DOHH2 (cell line): Measurements from ENCODE around the gene SHC3.

ENCODE experiments used
- H3F3A ChIP-seq: fragments of 200-600 bp; sonication (generic), shearing (Covaris generic); 2 replicates; pipeline ENCODE4 v1.6.0; 2016; ENCODE audit warnings: antibody characterized with exemption, mild to moderate bottlenecking; ENCODE audit not compliant: control insufficient read depth, insufficient read depth
- H3K27ac ChIP-seq: fragments of 200-600 bp; sonication (generic); 2 replicates; pipeline ENCODE4 v1.5.1; 2014; ENCODE audit warnings: low read depth, mild to moderate bottlenecking, low read length, moderate library complexity
- H3K27me3 ChIP-seq: fragments of 200-600 bp; sonication (generic); 2 replicates; pipeline ENCODE4 v1.6.1; 2014; ENCODE audit warnings: mild to moderate bottlenecking, low read length, mixed read lengths; ENCODE audit not compliant: control insufficient read depth
- H3K36me3 ChIP-seq: fragments of 200-600 bp; sonication (generic); 2 replicates; pipeline ENCODE4 v1.6.1; 2014; ENCODE audit warnings: mild to moderate bottlenecking, low read length, moderate library complexity, mixed read lengths; ENCODE audit not compliant: control insufficient read depth
- H3K4me1 ChIP-seq: fragments of 200-600 bp; sonication (generic); 2 replicates; pipeline ENCODE4 v1.6.1; 2014; ENCODE audit warnings: mild to moderate bottlenecking, low read length, mixed read lengths; ENCODE audit not compliant: control insufficient read depth
- H3K4me2 ChIP-seq: fragments of 200-600 bp; sonication (generic); 2 replicates; pipeline ENCODE4 v1.6.0; 2014; ENCODE audit warnings: mild to moderate bottlenecking, low read length, moderate library complexity
- H3K4me3 ChIP-seq: fragments of 200-600 bp; sonication (generic); 2 replicates; pipeline ENCODE4 v1.5.1; 2014; ENCODE audit warnings: mild to moderate bottlenecking, low read length, mixed read lengths
- H3K79me2 ChIP-seq: fragments of 200-600 bp; sonication (generic); 2 replicates; pipeline ENCODE4 v1.6.1; 2014; ENCODE audit warnings: mild to moderate bottlenecking, low read length, mixed read lengths; ENCODE audit not compliant: control insufficient read depth
- H3K9me2 ChIP-seq: fragments of 200-600 bp; sonication (generic); replicated peaks from 2 replicates; pipeline ENCODE4 v1.6.1; 2014; ENCODE audit warnings: mild to moderate bottlenecking, low read length, mixed read lengths; ENCODE audit not compliant: control insufficient read depth
- H3K9me3 ChIP-seq: fragments of 200-600 bp; sonication (generic); 2 replicates; pipeline ENCODE4 v1.6.1; 2014; ENCODE audit warnings: antibody characterized with exemption, low read length, mixed read lengths; ENCODE audit not compliant: control insufficient read depth, insufficient read depth
- H4K20me1 ChIP-seq: fragments of 200-600 bp; sonication (generic); 2 replicates; pipeline ENCODE4 v1.6.0; 2014; ENCODE audit warnings: low read depth, mild to moderate bottlenecking, antibody characterized with exemption, low read length, moderate library complexity; ENCODE audit not compliant: control insufficient read depth, insufficient read depth
- EZH2phosphoT487 ChIP-seq: fragments of 200-600 bp; sonication (generic); IDR thresholded peaks from 2 replicates; pipeline ENCODE4 v1.6.1; 2017; ENCODE audit warnings: borderline replicate concordance, mild to moderate bottlenecking, antibody characterized with exemption, low read length, moderate library complexity, mixed read lengths
- TF ChIP-seq, protein P1 (sequence below): fragments of 200-600 bp; sonication (generic); IDR thresholded peaks from one replicate; pipeline ENCODE4 v1.5.1; 2014; ENCODE audit warnings: antibody characterized with exemption, mild to moderate bottlenecking, low read depth, low read length; ENCODE audit not compliant: poor library complexity, severe bottlenecking

SHC3 gene

DNA sequence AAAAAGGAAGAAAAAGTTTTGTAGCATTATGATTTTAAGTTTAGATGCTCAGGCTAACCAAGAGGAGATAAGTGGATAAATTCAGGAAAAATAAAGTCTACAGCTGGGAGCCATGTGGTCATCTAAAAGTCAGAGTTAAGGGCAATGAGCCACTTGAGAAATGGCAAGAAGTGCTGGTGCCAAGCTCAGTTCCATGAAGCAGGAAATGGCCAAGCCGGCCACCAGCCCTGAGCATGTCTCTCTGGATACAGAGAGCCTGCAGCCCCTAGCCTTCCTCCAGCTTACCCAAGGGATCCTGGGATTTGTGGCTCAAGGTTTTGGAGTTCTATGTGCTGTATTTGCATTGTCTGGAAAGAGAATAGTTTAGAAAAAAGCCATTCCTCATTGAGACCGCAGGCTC is 199.6 kb downstream of the SHC3 start:
- Histone ChIP-seq H3K27ac (no peak overlapping the region), H3K4me1 (no peaks in the 10 kb centered on the region), H3K4me2 (no peak overlapping the region), H3K9me3 (peaks cover 5% of the 10 kb centered on the region), H3K9me2 (no peaks in the 10 kb centered on the region), H3K27me3 (no peaks in the 10 kb centered on the region), H4K20me1 (no peaks in the 10 kb centered on the region), H3K79me2 (no peaks in the 10 kb centered on the region), H3K36me3 (no peaks in the 10 kb centered on the region), H3K4me3 (no peak overlapping the region), H3F3A (no peaks in the 10 kb centered on the region)
- TF ChIP-seq EZH2phosphoT487 = no peak
- TF ChIP-seq, protein P1, sequence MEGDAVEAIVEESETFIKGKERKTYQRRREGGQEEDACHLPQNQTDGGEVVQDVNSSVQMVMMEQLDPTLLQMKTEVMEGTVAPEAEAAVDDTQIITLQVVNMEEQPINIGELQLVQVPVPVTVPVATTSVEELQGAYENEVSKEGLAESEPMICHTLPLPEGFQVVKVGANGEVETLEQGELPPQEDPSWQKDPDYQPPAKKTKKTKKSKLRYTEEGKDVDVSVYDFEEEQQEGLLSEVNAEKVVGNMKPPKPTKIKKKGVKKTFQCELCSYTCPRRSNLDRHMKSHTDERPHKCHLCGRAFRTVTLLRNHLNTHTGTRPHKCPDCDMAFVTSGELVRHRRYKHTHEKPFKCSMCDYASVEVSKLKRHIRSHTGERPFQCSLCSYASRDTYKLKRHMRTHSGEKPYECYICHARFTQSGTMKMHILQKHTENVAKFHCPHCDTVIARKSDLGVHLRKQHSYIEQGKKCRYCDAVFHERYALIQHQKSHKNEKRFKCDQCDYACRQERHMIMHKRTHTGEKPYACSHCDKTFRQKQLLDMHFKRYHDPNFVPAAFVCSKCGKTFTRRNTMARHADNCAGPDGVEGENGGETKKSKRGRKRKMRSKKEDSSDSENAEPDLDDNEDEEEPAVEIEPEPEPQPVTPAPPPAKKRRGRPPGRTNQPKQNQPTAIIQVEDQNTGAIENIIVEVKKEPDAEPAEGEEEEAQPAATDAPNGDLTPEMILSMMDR = no peak

DNA sequence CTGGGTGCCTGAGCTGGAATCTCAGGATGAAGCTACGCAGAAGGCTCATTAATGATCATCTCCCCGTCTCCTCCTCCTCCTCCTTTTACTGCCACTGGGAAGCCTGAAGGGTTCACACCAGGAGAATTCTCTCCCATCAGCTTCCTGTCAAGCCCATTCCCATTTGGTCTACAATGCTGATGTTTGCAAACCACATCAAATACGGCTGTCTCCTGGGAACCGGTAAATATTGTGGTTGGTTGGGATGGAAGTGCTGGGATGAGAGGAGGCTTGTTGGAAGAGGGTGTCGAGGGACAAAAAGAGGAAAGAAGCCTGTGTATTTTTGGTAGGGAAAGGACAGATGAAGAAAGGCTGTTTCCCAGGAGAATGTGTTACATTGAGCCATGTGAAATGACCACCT is 200.6 kb downstream of the SHC3 start:
- Histone ChIP-seq H3K79me2 (no peaks in the 10 kb centered on the region), H3K27ac (no peak overlapping the region), H3K9me3 (peaks cover 7% of the 10 kb centered on the region), H3K36me3 (no peaks in the 10 kb centered on the region), H3K4me1 (no peaks in the 10 kb centered on the region), H3F3A (no peaks in the 10 kb centered on the region), H3K4me3 (no peak overlapping the region), H3K27me3 (no peaks in the 10 kb centered on the region), H3K9me2 (no peaks in the 10 kb centered on the region), H4K20me1 (no peaks in the 10 kb centered on the region), H3K4me2 (no peak overlapping the region)
- no peak for TF ChIP-seq EZH2phosphoT487
- TF ChIP-seq, protein P1 = no peak

DNA sequence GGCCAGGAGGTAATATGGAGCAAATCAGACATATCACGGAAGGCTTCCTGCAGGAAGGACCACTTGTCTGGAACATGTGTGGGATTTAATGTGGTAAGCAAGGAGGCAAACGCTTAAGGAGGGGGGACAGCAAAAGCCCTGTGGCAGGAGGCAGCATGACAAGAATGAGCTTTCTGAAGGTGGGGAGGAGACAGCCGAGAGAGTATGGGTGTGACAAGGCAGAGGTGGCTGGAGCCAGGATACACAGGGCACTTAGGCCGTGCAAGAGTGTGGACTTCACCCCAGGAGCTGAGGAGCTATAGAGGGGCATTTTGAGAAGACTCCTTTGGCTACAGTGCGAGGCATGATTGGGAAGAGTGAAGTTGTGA is 201.7 kb downstream of the SHC3 start:
- Histone ChIP-seq H3K79me2 (no peaks in the 10 kb centered on the region), H3F3A (no peaks in the 10 kb centered on the region), H3K36me3 (no peaks in the 10 kb centered on the region), H3K9me3 (peaks cover 7% of the 10 kb centered on the region), H3K4me2 (no peak overlapping the region), H3K9me2 (no peaks in the 10 kb centered on the region), H4K20me1 (no peaks in the 10 kb centered on the region), H3K27me3 (no peaks in the 10 kb centered on the region), H3K27ac (no peak overlapping the region), H3K4me1 (no peaks in the 10 kb centered on the region), H3K4me3 (no peak overlapping the region)
- TF ChIP-seq, protein P1 = no peak
- no peak for TF ChIP-seq EZH2phosphoT487
